RCC 7860 (cell line): ENCODE results near the gene SORT1.

Experiments
- DNase-seq: peaks from one replicate; pipeline ENCODE4 v3.0.0-alpha.2; 2015; ENCODE audit warnings: low spot score
- FAIRE-seq: peaks from 2 replicates; lab custom pipeline; 2012; peaks lifted over from hg19 to GRCh38; lab: Jason Lieb, UNC

Gene SORT1

GRCh38 chr1:109277434-109278204, 120.1 kb downstream of the SORT1 start:
- FAIRE-seq (no peak), DNase-seq (peak; percentile 37)

- no peak for FAIRE-seq
- no peak for DNase-seq
These were observed 121.9 kb downstream of the SORT1 start for GRCh38 chr1:109275706-109276345.

GRCh38 chr1:109274533-109275476, 122.9 kb downstream of the SORT1 start:
- FAIRE-seq = no peak

GRCh38 chr1:109273570-109274288, 124.0 kb downstream of the SORT1 start:
- FAIRE-seq (no peak), DNase-seq (no peak)

More at GRCh38 chr1:109274533-109275476, 122.9 kb downstream of the SORT1 start:
- DNase-seq = peak; percentile 50

- DNase-seq = no peak
- FAIRE-seq = no peak
These were observed 124.7 kb downstream of the SORT1 start for GRCh38 chr1:109272831-109273547.

- FAIRE-seq (no peak), DNase-seq (no peak)
These were observed 125.5 kb downstream of the SORT1 start for GRCh38 chr1:109272021-109272799.

- FAIRE-seq = no peak
- DNase-seq = no peak
These were observed 126.3 kb downstream of the SORT1 start for GRCh38 chr1:109271458-109271857.

GRCh38 chr1:109270623-109271317, 126.9 kb downstream of the SORT1 start:
- DNase-seq (no peak), FAIRE-seq (no peak)

- FAIRE-seq (no peak), DNase-seq (no peak)
These were observed 127.6 kb downstream of the SORT1 start for GRCh38 chr1:109269981-109270622.

- FAIRE-seq = no peak
- DNase-seq = no peak
These were observed 128.3 kb downstream of the SORT1 start for GRCh38 chr1:109269212-109269980.

GRCh38 chr1:109268431-109269211, 129.1 kb downstream of the SORT1 start:
- FAIRE-seq = no peak
- DNase-seq = no peak

- no peak for DNase-seq
- FAIRE-seq = no peak
These were observed 129.9 kb downstream of the SORT1 start for GRCh38 chr1:109267743-109268300.

GRCh38 chr1:109266965-109267364, 130.8 kb downstream of the SORT1 start:
- DNase-seq = peak; percentile 27
- FAIRE-seq = no peak

GRCh38 chr1:109265741-109266330, 131.9 kb downstream of the SORT1 start:
- FAIRE-seq = no peak
- no peak for DNase-seq

- no peak for FAIRE-seq
- no peak for DNase-seq
These were observed 132.7 kb downstream of the SORT1 start for GRCh38 chr1:109265016-109265415.

GRCh38 chr1:109264379-109264755, 133.4 kb downstream of the SORT1 start:
- FAIRE-seq (no peak), DNase-seq (no peak)
